SH-SY5Y (cell line): Measurements from ENCODE around the gene FOXP1.

Experiments used
- GATA2 ChIP-seq: IDR thresholded peaks from 2 replicates; pipeline ENCODE4 v1.6.1; 2011; ENCODE audit warnings: mild to moderate bottlenecking, low read depth, low read length
- GATA3 ChIP-seq: IDR thresholded peaks from 2 replicates; pipeline ENCODE4 v1.6.1; 2011; ENCODE audit warnings: low read depth, mild to moderate bottlenecking, low read length, moderate library complexity

DNA sequence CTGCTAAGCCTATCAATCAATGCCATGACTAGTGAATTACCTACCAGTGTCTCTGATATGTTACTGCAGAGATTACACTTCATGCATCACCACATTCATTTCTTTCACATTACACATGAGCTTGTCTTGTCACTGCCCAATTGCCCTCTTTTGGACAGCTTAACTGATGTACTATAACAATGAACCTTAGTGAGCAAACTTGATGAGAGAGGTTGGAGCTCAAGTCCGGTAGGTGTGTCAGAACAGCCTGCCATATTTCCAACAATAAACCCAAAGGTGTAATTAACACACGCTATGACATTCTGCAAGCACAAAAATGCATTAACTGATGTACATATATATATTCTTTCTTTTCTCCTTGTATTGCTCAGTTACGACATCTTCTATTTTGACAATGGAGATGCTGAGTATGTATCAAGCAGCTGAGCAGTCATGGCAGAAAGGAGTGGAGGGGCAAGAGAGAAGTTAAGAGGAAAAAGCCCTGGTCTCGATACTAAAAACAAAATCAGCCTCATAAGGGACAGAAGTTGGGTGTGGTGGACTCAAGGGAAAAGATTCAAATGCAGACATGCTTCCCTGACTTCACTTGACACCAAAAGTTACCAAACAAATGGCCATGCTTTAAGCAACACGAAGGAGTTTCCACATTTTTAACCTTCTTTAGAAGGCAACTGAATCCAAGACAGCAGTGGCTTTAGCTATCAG, 538.2 kb downstream of the FOXP1 start:
- TF ChIP-seq GATA3: no peak
- no peak for TF ChIP-seq GATA2
